Ecto neural progenitor cell (in vitro differentiated cells): ENCODE data around the gene CLCNKA.
A peak's percentile ranks its signal among the peaks of the same experiment; 100 is the strongest.
"Not testable (repeated sequence)": the region's sequence is repeated elsewhere in the genome, so short reads cannot be mapped to it uniquely, and the experiment has no call there.

Experiments
- DNase-seq: peaks from one replicate; pipeline ENCODE4 v3.0.0-alpha.2; 2018; ENCODE audit warnings: low spot score

The CLCNKA gene

DNA sequence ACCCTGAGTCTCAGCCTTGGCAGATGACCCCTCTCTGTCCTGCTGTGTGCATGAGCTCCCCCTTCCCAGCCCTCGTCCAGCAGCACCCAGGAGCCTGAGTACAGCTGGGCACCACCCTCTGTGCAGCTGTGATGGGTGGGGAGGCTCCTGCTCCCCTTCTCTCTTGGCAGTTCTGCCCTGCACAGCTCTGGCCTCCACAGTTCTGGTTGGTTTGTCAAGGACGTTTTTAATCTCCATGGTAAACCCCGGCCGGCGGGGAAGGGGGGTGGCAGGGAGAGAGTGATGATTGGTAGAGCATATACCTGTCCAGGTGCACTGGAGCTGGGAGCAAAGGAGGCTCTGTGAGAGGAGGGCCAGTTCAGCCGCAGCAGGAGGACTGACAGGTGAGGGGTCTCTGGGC, at the start of gene CLCNKA:
TSS of gene CLCNKA (plus strand) at position 356 of the 400 bp plus-strand sequence. CDS start 584 bp downstream, outside the sequence.
- no peak for DNase-seq

DNA sequence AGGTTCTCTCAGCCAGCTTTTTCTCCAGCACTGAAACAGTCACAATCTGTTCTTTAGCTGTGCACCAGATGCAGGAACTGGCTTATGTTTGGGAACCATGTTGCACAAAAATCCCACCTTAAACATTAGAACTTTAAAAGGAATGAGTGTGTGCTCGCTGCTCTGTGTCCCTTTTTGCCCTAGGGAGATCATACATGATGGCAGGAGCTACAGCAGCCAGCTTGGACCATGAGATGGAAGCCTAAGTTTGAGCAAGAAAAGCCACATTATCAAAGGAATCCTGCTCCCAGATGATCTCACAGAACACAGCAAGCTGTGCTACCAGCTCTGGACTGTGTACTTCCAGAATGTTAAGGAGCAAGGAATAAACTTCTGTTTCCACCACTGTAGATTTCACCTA, 49.4 kb upstream of the CLCNKA start:
- DNase-seq = no peak

DNA sequence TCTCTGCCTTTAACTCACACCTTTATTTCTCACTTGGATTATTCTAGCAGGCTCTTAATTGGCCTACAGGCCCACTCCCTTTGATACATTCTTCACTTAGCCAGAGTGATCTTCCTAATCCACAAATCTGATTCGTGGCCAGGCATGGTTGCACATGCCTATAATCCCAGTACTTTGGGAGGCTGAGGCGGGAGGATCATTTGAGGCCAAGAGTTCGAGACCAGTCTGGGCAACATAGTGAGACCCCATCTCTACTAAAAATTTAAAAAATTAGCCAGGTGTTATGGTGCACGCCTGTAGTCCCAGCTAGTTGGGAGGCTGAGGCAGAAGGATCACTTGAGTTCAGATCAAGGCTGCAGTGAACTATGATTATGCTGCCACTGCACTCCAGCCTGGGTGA, 48.1 kb upstream of the CLCNKA start:
- DNase-seq = no peak

DNA sequence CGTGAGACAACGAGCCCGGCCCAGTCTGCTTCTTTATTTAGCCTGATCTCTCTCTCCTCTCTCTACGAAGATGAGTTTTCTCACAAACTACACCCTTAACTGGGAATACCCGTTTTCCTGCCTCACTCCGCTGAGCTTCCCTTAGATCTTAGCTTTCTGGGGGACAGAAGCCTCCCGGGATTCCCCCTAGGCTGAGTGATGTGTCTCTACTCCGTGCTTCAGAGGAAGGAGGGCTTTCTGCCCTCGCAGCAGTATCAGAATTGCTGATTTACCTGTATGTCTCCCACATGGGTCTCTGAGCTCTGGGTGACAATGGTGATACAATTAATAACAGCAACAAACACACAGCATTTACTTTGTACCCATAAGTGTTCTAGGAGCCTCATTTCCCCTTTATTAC, 47.0 kb upstream of the CLCNKA start:
- no peak for DNase-seq

DNA sequence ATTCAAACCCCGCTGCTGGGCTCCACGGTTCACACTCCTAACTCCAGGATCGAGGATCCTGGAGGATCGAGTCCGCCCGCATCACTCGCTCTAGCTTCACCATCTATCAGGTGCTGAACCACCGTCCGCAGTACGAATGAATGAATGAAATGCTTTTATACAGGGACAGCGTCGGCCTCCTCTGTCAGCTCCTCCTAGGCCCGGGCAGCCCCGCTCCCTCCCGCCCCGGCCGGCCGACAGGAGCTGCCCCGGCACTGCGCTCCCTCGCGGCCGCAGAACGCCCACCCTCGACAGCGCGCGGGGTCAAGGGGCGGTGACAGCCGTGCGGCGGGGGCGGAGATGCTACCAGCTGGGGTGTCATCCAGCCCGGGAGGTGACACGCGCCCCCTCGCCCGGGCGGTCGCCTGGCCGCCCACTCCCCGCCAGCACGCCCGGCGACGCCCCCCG, 46.5 kb upstream of the CLCNKA start:
- DNase-seq = peak; percentile 89

DNA sequence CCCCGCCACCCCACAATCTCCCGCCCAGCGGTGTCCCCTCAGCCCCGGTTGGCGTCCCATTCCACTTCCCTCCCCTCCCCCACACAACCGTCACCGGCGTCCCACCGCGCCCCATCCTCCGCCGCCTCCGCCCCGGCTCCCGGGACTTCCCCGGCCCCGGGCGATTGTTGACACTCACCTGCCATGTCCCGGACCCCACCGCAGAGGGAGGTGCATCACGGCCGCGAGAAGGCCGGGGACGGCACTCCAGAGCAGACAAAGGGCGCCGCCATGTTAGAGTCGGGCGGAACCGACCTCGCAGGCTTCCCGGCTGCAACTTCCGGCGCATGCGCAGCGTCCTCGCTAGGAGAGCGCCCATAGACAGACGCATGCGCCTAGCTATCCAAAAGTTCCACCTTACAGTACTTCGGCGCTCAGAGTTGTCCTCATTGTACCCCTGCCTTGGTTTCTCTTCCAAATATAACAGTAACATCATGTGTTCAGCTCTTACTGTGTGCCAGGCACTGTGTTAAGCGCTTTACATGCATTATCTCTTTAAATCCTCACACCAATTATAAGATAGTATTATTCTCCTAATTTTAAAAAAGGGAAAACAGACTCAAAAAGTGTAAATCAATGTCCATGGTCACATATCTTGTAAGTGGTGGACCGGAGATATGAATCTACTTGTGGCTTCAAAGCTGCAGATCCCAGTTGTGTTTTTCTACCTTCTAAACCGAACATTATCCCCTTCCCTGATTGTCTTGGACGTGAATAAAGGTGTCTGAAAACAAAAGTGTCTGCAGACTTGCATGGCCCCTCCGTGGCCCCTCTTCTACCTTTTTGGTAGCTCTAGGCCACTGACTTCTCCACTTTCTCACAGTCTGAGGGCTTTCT, 45.8 kb upstream of the CLCNKA start, which contains the start of gene ZBTB17:
TSS of gene ZBTB17 (minus strand) at position 297 of the 876 bp plus-strand sequence. CDS start 27,606 bp downstream, outside the sequence.
- DNase-seq = peak; percentile 96

DNA sequence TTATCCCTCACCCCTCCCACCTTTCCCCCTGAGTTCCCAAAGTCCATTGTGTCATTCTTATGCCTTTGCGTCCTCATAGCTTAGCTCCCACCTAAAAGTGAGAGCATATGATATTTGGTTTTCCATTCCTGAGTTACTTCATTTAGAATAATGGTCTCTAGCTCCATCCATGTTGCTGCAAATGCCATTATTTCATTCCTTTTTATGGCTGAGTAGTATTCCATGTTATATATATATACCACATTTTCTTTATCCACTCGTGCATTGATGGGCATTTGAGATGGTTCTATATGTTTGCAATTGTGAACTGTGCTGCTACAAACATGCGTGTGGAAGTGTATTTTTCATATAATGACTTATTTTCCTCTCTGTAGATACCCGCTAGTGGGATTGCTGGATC, 43.9 kb upstream of the CLCNKA start:
- not testable (repeated sequence) for DNase-seq

DNA sequence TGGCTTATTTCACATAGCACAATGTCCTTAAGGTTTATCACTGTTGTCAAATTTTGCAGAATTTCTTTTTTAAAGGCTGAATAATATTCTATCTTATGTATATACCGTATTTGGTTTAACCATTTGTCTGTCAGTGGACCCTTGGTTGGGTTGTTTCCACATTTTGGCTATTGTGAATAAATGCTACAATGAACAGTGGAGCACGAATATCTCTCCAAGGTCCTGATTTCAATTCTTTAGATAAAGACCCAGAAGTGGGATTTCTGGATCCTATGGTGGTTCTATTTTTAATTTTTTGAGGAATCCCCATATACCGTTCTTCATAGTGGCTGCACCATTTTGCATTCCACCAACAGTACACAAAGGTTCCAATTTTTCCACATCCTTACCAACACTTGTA, 40.2 kb upstream of the CLCNKA start:
- no peak for DNase-seq

DNA sequence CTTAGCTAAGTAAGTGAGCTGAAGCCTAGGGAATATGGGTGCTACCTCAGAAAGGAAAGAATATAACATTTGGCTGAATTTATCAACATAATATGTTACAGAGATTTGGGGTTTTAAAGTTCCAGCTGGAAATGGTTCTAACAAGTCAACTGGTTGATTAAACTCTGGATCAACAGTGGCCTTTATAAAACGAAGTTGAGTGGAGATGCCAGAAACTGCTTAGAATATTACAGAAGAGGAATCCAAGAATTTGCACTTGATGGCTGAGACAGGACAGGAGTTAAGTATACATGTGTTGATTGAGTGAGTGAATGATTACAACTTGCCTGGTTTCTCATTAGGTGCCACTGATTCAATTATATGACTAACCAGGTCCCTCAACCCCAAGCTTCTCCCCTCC, 38.6 kb upstream of the CLCNKA start:
- DNase-seq = no peak

DNA sequence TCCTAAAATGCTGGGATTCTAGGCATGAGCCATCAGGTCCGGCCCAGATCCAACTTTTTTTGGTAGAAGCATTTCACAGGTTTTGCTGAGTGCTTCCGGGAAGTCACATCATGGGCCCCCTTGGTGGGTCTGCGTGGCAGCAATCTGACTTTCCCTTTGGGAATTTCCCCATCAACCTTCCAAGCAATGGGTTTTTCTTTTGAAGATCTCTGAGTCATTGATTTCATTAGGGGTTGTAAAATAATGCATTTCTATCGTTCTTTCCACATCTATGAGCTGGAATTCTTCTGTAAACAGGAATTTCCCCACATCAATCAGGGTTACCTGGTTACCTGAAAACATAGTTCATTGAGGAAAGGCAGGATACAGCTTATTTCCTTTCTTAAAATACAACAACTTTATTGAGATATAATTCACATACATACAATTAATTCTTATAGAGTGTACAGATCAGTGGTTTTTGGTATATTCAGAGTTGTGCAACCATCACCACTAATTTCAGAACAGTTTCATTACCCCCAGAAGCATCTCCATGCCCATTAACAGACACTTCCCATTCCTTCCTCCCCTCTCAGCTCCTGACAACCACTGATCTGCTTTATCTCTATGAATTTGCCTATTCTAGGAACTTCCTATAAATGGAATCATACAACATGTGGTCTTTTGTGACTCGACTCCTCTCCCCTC, 36.1 kb upstream of the CLCNKA start:
- DNase-seq = no peak

DNA sequence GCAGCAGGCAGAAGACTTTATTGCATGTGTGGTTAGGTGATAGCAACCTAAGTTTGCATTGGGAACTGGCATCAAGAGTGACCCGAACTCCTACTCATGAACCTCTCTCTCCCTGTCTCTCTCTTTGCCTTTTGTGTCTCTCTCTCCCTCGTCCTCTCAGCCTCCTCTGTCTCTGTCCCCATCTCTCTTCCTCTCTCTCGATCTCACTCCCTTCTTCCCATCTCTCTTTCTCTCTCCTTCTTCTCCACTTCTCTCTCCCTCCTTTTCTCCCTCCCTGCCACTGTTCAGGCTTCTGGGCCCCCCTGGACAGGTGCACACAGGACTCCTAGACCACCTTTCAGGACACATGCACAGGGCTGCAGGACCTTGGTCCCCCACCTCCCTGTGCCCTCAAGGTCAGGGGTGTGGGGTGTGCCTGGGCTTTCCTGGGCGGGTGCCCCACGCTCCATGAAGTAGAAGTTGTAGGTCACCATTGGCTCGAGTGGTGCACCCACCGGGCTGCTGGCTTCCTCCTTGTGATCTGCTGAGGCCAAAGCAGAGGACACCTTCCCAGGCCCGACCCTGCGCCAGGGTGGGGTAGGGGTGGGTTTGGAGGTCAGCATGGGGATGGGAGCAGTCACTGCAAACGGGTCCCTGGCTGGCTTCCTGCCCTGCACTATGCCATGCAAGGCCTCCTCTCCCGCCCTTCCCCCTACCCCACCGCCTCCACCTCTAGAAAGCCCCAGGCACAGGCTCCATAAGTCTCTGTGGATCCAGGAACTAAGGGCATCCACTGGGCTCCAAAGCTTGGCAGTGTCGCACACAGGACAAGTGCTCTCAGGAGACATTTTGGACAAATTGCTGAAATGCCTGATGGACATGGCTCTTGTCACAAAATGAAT, 32.7 kb upstream of the CLCNKA start:
- DNase-seq = no peak

DNA sequence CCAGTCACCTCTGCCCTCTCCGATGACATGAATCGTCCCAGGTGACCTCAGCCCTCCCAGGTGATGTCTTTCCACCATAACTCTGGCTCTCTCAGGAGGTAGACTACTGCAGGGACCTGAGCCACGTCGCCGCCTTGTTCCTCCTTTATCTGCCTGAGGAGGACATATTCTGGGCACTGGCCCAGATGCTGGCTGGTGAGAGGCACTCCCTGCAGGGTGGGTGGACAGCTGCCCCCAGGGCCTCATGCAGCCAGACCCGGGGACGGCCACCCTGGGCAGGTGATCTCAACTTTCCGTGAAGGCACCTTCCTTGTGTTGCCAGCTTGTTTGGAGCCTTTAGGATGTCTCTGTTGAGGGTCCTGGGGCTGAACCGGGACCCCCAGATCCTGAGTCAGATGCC, 32.1 kb upstream of the CLCNKA start:
- DNase-seq = no peak

DNA sequence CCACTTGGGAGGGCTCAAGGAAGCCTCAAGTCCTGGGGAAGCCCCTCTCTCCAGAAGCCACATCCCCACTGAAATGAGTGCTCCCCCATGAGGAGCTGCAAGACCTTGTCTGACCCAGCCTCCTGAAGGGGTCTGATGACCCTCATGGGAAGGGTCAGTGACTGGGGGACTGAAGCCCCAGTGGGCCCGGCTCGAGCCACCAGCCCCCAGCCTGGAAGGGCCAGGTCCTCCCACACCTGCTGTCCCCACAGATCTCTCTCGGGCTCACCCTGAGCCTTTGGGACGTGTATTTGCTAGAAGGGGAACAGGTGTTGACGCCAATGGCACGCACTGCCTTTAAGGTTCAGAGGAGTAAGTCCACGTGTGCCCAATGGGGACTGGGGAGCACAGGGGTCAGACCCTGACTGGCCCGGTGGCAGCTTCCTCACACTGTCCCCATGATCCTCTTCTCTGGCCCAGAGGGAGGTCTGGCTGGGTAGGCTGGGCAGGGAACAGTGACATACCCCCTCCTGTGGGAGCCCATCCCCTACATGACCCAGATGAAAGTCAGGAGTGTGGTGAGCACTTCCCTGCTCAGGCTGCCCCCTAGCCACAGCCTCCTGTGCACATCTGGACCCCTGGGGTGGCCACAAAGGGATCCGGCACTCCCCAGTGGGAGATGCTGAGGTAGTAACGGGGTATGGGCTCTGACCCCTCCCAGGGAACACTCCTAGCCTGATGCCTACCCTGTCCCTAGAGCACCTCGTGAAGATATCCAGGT, 30.2 kb upstream of the CLCNKA start:
- DNase-seq = no peak

DNA sequence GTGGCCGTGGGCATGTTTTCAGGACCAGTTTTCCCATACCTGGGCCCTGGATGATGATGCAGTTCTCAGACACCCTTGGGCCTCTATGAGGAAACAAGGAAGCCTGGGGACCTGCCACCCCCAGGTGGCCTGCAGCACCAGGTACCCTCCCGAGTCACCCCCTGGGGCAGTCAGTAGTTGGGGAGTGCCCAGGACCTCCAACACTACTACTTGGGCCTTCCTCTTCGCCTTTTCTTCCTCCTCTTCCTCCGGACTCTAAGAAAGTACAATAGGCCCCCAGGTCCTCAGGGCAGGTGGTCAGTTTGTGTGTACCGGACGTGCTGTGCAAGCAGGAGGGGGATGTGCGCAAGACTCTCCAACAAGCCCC, 29.7 kb upstream of the CLCNKA start:
- no peak for DNase-seq

DNA sequence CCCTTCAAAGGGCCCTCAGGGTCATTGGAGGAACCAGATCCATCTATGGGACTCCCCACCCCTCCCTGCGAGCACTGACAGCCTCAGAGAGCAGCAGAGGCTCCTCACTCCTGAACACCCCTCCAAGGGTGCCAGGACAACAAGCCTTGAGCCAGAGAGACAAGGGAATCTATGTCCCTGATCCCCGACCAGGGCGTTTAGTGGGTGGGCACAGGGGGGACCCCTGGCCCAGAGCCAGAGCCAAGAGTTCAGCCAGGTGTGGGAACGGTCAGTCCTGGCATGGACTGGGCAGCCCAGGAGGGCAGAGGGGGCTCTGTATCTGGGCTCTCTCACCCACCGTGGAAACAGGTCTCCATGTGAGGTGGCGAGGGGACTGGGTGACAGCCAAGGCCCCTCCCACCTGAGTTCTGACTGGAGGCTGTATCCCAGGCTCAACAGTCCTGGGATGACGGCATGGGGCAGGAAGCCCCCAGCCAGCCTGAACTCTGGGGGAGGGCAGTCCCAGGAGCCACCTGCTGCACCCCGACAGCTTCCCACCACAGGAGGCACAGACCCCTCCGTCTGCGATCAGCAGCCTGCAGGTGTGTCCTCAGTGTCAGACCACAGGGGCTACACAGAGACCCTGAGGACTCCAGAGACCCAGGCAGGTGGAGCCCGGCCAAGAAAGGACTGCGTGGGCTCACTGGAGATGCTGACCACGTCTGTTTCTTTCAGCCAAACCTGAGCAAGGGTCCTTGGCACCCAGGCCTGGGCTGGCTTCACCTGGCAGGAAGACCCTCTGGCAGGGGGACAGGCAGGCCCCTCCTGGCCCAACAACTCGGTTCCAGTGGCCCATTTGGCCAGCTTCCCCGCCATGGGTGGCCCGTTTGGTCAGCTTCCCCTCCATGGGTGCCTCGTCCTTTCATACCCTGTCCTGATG, 29.0 kb upstream of the CLCNKA start:
- DNase-seq = no peak

DNA sequence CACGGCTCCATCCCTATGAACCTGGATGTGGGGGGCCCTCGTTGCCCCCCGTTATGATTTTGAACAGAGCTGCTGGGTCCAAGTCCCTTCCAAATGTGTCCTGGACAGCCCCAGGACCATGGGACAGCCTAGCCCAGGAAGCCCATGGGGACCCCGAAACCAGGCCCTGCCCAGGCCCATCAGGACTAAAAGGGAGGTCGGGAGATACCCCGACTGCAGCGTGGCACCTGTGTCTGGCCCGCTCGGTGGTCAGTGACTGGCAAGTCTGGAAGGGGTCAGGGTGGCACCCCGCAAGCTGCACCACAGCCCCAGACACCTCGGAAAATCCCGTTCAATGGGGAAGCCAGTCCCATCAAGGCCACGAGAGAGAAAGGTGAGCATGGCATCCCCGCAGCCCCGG, 28.2 kb upstream of the CLCNKA start:
- no peak for DNase-seq

DNA sequence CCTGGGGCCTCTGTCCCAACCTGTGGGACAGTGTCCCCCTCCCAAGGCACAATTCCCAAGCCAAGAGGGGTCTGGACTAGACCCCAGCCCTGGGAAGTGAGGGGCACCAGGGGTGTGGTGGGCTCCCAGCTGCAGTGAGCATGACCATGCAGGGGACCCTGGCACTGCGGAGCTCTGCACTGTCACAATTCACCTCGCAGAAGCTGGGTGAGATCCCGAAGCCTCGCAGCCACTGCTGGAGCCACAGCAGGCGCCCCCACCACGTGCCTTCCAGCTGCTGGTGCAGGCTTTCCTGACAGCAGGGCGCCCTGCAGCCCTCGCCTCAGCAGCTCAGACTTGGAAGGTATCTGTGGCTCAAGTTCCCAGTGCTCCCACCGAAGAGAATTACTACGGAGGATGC, 27.8 kb upstream of the CLCNKA start:
- DNase-seq = no peak

DNA sequence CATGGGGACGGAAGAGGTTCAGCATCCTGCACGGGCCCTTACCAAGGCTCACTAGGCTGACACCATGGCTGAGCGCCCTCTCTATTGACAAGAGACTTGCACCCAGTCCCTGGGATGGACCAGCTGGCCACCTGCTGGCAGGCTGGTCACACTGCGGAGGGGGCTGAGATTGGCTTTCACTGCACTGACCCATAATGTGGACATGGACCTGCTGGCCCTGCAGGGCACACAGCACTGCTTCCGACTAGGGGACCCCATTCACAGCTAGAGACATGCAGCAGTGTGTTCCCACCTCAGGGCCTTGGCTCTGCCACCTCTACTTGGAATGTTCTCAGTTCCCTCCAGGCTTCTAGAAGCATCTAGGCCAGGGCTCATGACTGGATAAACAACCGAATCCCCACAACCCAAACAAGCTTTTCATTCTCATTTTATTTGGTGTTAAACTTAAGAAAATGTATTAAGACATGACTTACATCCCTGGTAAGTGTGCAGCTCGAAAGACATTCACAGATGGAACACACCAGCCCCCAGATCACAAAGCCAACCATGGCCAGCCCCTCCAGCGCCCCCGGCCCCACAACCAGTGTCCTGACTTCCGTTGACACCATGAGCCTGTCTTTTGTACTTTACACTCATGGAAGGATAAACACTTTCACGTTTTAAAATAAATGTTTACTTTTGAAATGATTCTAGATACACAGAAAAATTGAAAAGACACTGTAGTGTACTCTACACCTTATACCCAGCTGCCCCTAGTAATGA, 27.1 kb upstream of the CLCNKA start:
- no peak for DNase-seq

DNA sequence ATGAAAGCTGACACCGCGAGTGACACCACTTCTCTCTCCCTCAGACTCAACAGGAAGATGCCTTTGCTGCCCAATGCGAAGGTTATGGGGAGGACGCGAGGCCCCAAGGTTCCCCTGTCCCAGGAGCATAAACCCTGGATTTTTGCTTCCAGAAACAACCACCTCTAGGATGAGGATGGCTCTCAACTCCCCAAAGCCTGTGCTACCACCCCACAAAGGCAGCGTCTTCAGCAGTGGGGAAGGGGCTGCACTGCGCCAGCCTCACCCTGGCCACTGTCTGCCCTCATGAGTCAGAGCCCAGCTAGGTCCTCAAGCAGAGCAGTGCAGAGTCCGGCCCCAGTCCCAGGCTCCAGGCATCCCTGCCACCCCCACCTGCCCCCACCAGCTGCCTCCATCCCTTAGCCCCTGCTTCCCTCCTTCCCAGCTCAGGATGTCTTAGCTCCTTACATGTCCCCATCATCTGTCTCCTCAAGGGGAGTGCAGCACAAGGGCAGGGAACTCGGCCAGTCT, 24.7 kb upstream of the CLCNKA start:
- DNase-seq = no peak
